HCEC 1CT (cell line): ENCODE results near the gene USP10.
A peak's percentile ranks its signal among the peaks of the same experiment; 100 is the strongest.

Experiments
- DNase-seq: peaks from one replicate; pipeline ENCODE4 v3.0.0-alpha.2; 2017

The USP10 gene

DNA sequence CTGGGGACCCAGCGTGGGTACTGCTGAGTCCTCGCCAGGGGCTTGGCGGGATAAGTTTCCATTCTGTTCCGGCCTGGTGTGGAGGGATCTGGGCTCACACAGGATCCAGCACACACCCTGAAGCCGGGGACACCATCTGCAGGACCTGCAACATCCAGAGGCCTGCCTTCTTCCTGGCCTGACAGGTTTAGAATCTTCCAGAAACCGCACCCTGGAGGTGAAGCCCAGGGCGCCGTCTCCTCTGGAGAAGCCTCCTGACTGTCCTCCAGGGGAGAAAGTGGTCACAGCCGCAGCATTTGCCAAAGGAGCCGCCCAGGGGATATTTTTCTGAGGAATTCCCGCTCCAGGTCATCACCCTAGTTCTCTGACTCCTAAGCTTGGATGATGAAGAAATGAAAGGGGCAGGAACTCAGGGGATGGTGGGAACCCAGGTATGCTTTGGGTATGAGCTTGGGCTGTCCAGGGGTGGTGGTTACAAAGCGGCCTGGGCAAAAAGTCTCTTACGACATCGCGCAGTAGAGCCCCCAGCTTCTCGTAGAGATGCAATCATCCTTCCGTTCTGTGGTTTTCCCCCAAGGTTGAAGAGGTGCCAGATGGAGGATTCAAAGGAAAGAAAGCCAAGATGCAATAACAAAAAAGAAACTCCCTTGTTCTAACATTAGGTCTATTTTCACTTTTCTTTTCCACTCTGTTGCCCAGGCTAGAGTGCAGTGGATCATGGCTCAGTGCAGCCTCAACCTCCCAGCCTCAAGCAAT is 110.9 kb downstream of the USP10 start:
- DNase-seq: no peak

DNA sequence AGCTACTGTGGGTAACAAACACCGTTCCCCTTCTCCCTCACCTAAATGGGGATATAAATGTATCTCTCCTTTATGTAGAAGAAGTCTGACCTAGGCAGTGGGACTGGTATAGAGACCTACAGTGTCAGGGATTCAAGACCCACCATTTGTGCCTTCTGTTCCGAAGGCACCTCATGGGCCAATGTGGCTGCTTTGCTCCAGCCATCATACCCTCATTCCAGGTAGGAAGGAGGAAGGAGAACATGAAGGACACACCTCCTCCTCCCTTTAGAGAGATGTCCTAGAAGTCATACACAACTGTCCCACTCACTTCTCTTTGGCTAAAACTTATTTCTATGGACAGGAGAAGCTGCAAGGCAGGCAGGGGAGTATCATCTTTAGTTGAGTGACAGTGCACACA is 111.7 kb downstream of the USP10 start:
- no peak for DNase-seq

DNA sequence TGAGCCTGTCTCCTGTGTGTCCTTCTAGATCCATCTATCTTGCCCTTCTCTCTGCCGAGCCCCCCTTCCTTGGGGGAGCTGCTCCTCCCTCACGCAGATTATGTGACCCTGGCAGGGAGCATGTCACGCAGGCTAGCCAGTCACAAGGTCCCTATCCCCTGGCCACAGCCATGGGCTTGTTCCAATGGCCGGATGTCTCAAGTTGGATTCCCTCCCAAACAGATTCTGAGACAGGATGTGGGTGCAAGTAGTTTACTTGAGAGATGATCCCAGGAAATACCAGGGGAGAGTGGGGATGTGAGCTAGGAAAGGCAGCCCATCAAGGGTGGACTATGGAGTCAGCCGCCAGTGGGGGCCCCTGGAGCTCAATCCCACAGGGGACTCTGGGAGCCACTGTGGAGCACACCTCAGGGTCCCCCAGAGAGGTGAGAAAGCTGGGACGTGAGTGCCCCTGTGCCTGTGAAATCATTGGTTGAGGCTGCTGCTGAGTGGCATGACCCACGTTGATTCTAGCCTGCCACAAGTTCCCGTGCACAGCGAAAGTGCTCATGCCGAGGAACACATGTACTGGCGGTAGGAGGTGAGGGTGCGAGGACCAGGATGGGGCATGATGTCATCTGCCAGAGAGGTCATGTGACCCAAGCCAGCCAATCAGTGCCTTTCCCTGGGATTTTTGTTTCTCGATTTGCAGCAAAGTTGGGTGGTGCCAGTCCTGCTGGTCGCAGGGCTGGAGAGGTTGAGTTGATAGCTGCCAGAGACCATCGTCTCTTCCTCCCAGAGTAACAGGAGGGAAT is 113.5 kb downstream of the USP10 start:
- DNase-seq: no peak

DNA sequence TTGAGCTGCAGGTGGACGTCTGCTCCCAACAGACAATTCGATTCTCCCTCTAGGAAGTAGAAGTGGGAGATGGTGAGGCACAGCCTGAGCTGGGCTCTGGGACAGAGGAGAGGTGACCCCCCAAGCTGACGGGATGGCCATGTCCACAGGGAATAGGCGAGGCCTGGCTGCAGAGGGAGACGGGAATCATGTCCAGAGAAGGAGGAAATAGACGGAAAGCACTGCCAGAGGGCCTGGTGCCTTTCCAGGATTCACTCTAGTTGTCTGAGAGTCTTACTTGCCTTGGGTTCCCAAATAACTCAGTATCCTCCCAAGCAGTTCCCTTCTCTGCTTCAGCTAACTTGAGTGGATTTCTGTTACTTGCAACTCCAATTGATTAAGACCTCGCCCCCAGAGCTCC is 115.7 kb downstream of the USP10 start:
- DNase-seq: no peak

DNA sequence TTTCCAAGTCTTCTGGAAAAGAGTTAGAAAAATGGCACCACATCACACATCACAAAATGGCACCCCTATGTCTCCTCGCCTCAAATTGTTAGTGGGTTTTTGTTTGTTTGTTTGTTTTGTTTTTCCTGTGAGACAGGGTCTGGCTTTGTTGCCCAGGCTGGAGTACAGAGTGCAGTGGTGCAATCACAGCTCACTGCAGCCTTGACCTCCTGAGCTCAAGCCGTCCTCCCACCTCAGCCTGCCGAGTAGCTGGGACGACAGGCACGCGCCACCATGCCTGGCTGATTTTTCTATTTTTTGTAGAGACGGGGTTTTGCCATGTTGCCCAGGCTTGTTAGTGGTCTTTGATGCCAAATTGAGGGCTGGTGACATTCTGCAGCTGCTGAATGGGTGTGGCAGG is 116.2 kb downstream of the USP10 start:
- no peak for DNase-seq

DNA sequence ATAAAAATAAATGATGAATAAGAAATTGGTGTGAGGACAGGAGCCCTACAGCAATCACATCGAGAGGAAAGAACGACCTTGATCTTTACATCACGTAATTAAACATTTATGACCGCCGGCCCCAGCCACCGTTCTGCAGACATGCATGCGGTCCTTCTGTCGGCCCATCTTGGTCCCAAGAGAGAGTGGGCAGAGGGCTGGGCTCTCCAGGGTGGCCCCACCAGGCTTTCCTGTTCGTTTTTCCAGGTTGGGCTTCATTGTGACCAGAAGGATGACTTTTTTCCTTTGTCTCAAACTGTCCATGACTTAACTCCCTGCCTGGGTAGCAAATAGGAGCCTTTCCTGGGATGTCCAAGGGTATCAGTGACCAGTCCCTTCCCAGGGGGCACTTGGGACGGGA is 116.7 kb downstream of the USP10 start:
- DNase-seq: no peak

DNA sequence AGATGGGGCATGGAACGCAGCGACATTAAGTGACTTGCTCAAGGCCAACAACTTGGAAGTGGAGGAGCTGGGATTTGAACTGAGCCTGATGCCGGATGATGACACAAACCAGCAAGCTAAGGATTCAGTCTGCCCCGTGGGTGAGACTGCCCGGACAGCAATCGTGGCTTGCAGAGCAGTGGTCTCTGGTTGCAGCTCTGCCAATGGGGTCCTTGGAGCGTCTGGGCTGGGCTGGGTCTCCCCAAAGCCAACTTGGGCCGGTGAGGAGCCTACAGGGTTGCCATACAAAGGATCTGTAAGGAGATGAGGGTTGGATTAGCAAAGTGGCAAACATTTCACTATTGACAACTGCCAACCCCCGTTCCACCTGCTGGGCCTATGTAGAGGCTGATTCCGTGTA is 117.4 kb downstream of the USP10 start:
- DNase-seq: no peak

DNA sequence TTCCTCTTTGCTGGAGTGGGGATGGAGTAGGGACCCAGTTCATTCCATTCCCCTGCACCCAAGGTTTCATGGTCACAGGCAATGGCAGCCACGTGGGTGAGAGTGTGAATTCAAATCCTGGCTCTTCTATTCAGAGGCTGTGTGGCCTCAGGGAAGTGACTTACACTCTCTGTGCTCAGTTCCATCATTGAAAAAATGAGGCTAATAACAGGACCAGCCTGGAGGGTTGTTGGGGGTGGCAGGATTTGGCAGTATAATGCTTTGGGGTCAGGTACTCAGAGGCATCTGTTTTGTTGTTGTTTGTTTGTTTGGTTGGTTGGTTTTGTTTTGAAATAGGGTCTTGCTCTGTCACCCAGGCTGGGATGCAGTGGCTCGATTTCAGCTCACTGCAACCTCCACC is 117.8 kb downstream of the USP10 start:
- DNase-seq: no peak

DNA sequence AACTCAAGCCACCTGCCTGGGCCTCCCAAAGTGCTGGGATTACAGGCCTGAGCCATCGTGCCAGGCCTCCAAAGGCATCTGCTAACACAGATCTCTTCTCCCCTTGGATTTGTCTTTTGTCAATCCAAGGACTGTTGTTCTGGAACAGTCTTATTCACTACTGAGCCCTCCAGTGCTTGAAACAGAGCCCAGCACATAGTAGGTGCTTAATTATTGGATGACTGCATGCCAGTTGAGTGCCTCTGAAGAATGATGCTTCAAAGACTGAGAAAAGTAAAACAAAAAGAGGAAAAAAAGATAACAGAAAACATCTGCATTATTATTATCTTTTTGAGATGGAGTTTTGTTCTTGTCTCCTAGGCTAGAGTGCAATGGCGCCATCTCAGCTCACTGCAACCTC is 118.3 kb downstream of the USP10 start:
- DNase-seq: no peak

DNA sequence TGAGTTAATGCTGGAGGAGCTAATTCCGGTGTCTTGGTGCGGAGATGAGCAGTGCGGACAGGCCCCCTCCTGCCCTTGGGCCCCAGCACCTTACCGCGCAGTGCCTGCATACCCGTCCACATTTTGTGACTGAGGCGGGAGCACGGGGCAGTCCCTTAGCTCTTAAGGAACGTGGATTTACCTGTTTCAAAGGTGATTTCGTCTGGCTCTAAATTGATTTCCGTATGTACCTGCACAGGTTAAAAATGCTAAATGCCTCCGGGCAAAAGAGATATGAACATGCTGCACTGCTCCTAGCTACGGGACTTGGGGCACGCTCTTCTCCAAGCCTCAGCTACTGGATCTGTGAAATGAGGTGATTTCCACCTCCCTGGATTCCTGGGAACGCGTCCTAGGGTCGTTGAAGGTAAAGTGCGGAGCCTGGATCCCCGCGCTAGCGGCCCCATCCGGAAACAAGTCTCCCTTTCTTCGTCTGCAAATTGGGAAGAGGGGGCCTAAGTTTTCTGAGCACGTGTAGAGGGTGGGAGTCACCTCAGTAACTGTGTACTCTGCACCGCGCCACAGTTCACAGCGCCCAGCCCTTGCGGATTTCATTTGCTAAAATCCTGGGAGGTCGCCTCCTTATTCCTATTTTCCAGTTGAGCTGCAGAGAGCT is 119.3 kb downstream of the USP10 start:
- DNase-seq: no peak

DNA sequence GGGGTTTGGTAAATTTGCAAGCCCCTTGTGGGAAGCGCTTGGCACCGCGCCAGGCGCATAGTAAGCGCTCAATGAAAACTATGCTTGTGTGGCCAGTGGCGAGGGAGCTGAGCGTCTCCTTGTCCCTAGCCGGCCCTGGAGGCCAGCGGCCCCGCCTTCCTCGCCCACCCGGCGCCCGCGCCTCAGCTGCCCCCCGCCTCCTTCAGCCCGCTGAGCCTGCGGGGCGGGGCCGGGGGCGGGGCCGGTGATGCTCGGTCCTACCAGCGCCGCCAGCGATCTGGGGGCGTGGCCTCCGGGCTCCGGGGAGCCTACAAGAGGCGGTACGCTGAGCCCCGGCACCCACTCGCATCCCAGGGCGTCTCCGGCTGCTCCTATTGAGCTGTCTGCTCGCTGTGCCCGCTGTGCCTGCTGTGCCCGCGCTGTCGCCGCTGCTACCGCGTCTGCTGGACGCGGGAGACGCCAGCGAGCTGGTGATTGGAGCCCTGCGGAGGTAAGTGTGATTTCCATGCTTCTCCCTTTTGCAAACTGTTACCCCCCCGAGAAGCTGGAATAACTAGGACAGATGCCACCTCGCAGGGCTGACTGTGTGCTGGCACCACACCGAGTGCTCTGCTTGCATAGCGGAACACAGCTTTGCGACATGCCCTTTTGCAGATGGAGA is 120.0 kb downstream of the USP10 start, which contains the start of gene CRISPLD2:
Gene CRISPLD2 (plus strand): TSS at position 342 of the 661 bp plus-strand sequence. CDS start 18,511 bp downstream, outside the sequence.
- DNase-seq: peak; percentile 87

DNA sequence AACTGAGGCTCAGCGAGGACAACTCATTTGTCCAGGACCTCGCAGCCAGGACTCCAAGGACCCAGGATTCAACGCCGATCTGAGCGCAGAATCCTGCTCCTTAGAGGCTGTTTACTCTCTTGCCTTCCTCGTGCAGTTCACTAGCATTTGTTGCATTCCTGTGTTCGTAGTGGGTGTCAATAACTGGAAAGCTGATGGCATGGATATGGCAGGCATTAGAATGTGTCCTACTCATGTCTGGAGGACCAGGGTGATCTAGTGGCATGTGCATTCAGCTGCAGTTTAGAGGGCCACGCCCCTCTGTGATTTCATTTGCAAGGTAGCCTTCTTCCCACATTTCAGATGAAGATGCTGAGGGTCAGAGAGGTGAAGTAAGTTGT is 120.5 kb downstream of the USP10 start:
- peak; percentile 31 for DNase-seq

DNA sequence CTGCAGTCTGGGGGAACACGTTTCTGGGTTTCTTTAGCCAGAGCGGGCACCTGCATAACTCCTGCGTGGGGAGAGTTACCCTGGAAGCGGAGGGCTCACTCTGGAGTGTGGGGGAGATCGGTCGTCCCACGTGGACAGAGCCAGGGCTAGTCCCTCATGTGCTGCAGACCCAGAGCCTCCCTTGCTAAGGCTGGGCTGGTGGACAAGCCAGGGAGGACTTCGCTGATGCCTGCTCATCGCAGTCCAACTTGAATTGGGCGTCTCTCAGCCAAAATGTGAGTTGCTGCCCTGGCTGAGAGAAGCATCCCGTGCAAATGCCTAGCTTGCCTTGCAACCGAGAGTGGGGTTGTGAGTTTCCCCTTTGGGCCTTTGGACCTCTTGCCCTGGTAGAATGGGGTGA is 121.0 kb downstream of the USP10 start:
- DNase-seq: no peak

DNA sequence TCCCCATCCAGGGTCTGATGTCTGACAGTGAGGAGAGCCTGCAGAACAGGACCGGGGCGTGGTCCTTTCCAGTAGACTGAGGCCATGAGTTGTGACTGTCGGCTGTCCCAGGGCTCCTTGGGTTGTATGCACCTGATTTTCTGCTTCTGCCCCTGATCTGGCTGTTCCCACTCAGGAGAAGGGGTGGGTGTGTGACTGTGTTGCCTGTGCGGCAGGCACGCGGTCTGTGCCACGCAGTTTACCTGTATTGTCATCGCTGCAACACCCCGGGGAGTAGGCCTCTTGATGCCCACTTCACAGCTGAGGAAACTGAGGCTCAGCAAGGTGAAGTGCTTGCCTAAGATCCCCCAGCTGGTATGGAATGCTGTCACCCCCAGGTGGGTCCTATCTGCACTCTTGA is 121.4 kb downstream of the USP10 start:
- DNase-seq: no peak

DNA sequence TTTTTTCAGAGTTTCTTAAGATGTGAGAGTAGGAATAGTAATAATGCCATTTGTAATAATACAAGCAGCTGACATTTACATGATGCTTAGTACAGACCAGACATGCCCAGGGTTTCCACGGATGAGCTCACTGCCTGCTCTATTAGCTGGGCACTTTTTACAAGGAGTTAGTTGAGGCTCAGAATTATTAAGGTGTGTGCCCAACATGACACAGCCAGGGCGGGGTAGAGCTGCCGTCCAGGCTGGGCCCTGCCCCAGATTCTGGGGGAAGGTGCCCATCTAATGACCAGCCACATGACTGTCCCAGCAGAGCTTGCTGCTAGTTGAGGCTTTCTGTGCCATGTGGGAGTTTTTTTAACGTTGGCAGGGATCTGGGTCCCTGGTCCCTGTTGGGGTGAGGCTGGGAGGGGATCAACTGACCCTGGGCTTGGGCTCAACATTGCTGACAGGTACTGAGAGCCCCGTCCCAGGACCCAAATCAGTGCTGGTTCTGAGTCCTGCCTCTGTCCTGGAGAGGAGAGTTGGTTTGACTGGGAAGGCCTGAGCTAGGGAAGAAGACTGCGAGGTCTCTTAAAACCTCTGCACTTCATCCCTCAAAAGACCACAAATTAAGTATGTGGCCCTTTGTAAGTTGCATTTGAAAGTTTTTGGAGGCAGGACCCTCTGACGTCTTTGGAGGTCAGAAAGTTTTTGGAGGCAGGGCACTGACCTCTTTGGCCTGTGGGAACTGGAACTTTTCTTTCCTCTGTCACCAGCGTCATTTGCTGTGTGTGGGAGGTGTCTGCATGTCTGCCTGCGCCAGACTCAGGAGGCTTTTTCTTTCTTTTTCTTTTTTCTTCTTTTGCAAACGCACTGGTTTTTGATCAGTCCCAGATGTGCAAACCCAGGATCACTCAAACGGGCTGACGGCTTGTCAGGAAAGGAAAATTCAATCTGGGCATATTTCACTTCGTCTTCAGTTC is 122.2 kb downstream of the USP10 start:
- no peak for DNase-seq

DNA sequence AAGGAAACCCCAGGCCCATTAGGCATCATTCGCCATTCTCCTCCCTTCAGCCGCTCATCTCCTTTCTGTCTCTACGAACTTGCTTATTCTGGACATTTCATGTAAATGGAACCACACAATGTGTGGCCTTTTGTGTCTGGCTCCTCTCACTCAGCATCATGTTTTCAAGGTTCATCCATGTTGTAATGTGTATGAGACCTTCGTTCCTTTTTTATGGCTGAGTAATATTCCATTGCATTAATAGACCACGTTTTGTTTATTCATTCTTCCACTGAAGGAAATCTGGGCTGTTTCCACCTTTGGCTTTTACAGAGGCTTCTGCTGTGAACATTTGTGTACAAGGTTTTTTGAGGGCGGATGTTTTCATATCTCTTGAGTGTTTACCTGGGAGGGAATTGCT is 123.2 kb downstream of the USP10 start:
- no peak for DNase-seq

DNA sequence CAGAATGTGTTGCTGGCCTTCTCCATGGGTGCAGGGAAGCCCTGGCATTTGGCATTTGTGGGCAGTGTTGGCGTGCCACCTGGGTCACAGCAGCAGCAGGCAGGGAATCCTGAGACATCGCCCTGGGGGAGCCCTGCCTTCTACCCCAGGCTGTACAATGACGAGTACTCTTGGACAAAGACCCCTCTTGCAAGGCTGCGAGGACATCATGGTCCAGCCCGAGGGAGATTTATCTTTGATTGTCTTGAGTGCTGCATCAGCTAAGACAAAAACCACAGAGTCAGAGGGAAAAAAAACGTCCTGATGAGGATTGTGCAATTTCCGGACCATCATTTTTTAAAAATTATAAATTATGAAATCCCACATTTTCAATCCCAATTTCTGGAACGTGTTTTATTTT is 123.7 kb downstream of the USP10 start:
- peak; percentile 78 for DNase-seq

DNA sequence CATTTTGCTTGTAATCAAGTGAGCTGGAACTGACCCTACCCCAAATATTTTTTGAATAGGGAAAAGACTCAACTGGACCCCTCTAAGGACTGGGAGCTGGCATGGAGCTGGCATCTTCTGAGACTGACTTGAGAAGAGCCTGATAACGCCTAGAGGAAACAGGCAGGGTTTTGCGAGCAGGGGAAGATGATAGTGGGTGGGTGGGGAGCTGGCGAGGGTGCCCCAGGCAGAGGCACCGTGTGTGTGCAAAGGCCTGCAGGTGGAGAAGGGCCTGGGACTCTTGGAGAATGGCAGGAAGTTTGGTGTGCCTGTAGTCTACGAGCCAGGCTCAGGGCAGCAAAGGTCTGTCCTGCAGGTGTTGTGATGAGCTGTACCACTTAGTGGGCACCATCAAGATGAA is 124.1 kb downstream of the USP10 start:
- no peak for DNase-seq

DNA sequence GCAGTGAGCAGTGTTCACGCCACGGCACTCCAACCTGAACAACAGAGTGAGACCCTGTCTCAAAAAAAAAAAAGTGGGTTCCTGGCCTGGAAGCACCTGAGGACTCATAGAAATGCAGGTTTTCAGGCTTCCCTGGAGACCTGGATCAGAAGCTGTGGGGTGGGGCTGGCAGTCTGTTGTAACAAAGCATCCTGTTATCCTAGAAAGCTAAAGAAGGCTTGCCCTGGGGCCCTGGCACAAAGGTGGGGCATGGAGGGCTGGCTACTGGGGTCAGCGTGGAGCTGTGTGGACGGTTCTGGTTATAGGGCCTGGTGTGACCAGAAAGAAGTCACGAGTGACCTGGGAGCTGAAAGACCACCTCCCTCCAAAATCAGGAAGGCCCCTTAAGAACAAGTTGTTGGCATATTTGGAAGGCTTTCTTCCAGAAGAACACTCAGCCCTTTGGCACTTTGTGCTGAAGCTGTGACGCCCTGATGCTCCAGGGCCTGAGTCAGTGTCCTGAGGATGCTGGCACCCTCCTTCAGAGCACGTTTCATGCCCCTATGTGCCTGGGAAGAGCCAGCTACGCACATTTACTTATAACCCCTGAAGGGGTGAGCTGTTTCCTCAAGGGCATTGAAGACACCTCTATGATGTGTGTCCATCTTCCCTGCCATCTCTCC is 126.2 kb downstream of the USP10 start:
- DNase-seq: peak; percentile 56

DNA sequence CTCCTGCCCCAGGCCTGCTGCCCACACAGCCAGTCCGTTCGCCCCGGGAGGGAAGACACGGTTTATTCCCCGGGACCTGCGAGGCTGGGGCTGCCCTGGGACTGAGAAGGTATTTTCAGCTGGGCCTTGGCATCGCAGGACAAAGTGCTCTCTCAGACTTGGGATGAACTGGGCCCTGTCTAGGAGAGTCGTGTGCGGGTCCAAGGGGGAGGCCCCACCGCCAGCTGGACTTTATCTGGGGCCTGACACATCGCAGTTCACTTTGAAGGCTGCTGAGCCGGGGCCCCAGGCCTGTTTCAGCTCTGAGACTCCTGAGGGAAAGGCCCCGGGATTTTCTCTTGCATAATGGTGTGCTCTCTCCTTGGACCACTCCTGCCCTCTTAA is 126.8 kb downstream of the USP10 start:
- peak; percentile 81 for DNase-seq

DNA sequence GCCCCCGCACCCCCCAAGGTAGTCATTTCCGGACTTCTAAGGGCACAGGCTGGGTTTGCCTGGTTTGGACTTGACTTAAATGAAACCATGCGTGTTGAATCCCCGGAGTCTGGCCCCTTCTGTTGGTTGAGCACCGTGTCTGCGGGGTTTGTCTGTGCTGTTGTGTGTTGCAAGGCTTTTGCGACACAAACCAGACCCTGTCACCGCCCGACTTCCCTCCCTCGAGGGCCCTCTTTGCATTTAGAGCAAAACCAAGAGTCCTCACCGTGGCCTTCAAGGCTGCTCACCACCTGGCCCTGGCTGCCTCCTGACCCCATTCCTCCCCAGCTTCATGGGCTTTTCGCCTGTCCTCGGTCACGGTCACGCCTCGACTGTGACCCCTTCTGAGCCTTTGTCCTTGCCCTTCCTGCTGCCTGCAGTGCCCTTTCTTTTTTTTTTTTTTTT is 127.4 kb downstream of the USP10 start:
- DNase-seq: no peak

DNA sequence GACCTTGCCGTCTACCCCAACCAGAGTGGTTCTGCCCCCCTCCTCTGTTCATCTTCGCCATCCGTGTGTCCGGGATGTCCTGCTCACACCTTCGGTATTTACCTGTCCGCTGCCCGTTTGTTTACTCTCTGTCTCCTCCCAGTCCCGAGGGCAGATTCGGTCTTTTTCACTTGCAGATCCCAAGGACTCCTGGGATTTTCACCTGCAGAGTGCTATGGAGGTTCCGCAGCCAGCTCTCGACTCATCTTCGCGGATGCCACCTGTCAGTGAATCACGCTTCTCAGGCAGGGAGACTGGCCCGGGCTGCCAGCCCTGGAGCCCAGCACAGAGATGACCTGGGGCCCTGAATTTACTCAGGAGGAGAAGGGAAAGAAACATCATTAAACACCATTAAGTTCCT is 128.1 kb downstream of the USP10 start:
- no peak for DNase-seq
